ENCODE measurements around the gene RCBTB1.

DNA sequence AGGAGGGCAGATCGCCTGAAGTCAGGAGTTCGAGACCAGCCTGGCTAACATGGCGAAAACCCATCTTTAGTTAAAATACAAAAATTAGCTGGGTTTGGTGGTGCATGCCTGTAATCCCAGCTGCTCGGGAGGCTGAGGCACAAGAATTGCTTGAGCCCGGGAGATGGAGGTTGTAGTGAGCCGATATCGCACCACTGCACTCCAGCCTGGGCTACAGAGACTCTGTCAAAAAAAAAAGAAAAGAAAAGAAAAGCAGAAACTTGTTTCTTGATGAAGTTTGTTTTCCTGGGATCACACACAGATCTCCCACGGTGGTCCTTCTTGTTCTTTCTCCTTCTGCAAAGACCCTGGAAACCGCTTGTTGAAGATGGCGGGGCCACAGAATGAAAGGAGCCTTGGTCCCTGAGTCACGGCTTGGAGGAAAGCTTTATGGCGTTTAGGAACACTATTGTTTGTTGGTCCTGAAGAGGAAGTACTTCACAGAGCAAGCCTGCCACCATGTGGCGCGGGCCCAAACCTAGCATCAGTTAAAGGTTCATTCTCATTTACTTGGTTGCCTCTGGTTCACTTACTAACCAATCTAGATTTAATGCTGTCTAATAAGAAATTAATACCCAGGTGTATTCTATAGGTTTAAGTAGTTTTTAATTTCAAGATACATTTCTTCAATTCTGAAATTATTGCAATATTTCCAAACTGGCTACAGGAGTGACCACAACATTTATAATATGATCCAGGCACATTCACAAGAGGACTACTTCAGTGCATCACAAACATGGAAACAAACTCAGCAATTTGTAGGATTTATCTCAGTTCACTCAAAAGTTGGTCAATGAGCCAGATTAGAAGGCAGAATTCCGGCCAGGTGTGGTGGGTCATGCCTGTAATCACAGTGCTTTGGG is 21.6 kb upstream of the RCBTB1 start:
- TF ChIP-seq NFRKB (IDR thresholded peaks at IDR 0.05): no peak
- TF ChIP-seq, protein P1, sequence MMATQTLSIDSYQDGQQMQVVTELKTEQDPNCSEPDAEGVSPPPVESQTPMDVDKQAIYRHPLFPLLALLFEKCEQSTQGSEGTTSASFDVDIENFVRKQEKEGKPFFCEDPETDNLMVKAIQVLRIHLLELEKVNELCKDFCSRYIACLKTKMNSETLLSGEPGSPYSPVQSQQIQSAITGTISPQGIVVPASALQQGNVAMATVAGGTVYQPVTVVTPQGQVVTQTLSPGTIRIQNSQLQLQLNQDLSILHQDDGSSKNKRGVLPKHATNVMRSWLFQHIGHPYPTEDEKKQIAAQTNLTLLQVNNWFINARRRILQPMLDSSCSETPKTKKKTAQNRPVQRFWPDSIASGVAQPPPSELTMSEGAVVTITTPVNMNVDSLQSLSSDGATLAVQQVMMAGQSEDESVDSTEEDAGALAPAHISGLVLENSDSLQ (IDR thresholded peaks at IDR 0.05): no peak
- no peak for TF ChIP-seq FOXK2 (IDR thresholded peaks at IDR 0.05)
- TF ChIP-seq FOXA1 (IDR thresholded peaks at IDR 0.05): no peak
- no peak for TF ChIP-seq ELF4 (IDR thresholded peaks at IDR 0.05)
- TF ChIP-seq LEF1 (IDR thresholded peaks at IDR 0.05; ENCODE audit: borderline replicate concordance): no peak
- no peak for TF ChIP-seq TARDBP (IDR thresholded peaks at IDR 0.05)
- no peak for TF ChIP-seq SP1 (IDR thresholded peaks at IDR 0.05)
- no peak for TF ChIP-seq SUZ12 (IDR thresholded peaks at IDR 0.05)
- no peak for TF ChIP-seq ARNT (IDR thresholded peaks at IDR 0.05)
- no peak for TF ChIP-seq BHLHE40 (IDR thresholded peaks at IDR 0.05; ENCODE audit: borderline replicate concordance)
- no peak for TF ChIP-seq FOXM1 (IDR thresholded peaks at IDR 0.05; ENCODE audit: borderline replicate concordance)
- TF ChIP-seq HDGF (IDR thresholded peaks at IDR 0.05; ENCODE audit: borderline replicate concordance): no peak
